ENCODE measurements around the gene PDCD1. TPM values are rescaled to one million over a fixed set of nuclear protein-coding genes. Genes with fewer than 3 reads are reported as not detected.

The PDCD1 gene
- total and polyA plus RNA-seq, 2 of the 13 experiments (the other 11 are each of a cell fraction or from before 2014, with no cell fraction given), result 0.04 TPM; not detected in 1

DNA sequence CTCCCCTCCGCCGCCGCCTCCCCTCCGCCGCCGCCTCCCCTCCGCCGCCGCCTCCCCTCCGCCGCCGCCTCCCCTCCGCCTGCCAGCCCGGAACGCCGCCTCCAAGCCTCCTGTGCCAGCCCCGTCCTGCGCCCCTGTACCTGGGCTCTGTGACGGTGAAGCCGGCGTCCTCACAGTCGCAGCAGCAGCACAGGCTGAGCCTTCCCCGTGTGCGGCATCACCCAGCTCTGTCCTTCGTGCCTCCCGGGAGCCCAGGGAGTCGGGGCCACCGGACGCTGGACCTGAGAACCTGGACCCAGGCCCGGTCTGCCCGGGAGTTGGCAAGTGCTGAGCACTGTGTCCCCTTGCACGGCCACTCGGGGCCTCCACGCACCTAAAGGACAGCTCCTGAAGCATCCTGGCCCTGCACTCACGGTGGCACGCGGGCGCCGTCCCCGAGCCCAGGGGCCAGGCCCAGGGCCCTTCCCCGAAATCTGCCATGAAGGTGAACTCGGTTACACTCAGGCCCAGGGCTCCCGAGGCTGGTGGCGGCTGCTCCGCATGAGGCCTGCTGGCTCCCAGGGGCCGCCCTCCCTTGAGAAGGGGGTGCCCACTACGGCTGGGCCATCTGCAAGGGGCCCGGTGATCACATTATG, 43.8 kb upstream of the PDCD1 start:
- ChIA-PET CTCF (ENCODE audit: low intra/inter-chr PET ratio, low total read pairs) (no interaction called here), POLR2A (no interaction called here)
- in situ Hi-C loops (cut with HindIII; ENCODE audit: extremely low pct_ligation_motif_present, low pct_unique_long_range_greater_than_20kb), result no loop called here
- H3K79me2 ChIP-seq (ENCODE audit: insufficient read depth, low read length), result no peaks in the 10 kb centered on the region
- H3K4me3 ChIP-seq (replicated peaks in 1 of 3; ENCODE audit: insufficient read depth in 1 of 3, low read depth in 2 of 3, low read length in 3 of 3), result no peak overlapping the region
- H3K9ac ChIP-seq (ENCODE audit: insufficient read depth, low read depth, low read length), result no peak overlapping the region
- H2AFZ ChIP-seq (ENCODE audit: low read length), result no peak overlapping the region
- DNase-seq (ENCODE audit: low spot score), result no peak
- BruUV-seq (replicated peaks), result no TSS peak
- no peak overlapping the region for H3K27ac ChIP-seq (ENCODE audit: extremely low read length, insufficient read depth, low read length)
- H3K36me3 ChIP-seq (replicated peaks in 1 of 2; ENCODE audit: control insufficient read depth in 1 of 2, insufficient read depth in 2 of 2, low read length in 2 of 2), result no peaks in the 10 kb centered on the region
- no peak overlapping the region for H3K4me2 ChIP-seq (ENCODE audit: low read depth, low read length)
- 73% methylated on average over 38 of the region's 48 CpGs for WGBS (ENCODE audit: low lambda C conversion rate)
- H3K4me1 ChIP-seq (ENCODE audit: insufficient read depth, low read length), result peaks cover 20% of the 10 kb centered on the region
- intact Hi-C loops (cut with micrococcal nuclease; ENCODE audit: unreplicated experiment), result no loop called here
- H3K9me3 ChIP-seq (ENCODE audit: low read length), result no peaks in the 10 kb centered on the region
- TF ChIP-seq JUNB (CRISPR knock-in tag; IDR thresholded peaks at IDR 0.05; ENCODE audit: borderline replicate concordance), result no peak
- no peak for TF ChIP-seq MBD4 (IDR thresholded peaks at IDR 0.05; ENCODE audit: borderline replicate concordance, low read length)
- no peak for TF ChIP-seq ZNF24 (IDR thresholded peaks at IDR 0.05)
- TF ChIP-seq GLMP (CRISPR knock-in tag; IDR thresholded peaks at IDR 0.05; ENCODE audit: borderline replicate concordance), result no peak
- TF ChIP-seq MLLT10 (CRISPR knock-in tag; IDR thresholded peaks at IDR 0.05), result no peak
- TF ChIP-seq NFE2L2 (IDR thresholded peaks at IDR 0.05; ENCODE audit: low read length), result no peak
- TF ChIP-seq SNAPC2 (CRISPR knock-in tag; IDR thresholded peaks at IDR 0.05), result no peak
- TF ChIP-seq RBAK (CRISPR knock-in tag; IDR thresholded peaks at IDR 0.05), result no peak
- no peak for TF ChIP-seq TMF1 (CRISPR knock-in tag; IDR thresholded peaks at IDR 0.05; ENCODE audit: low read depth)
- no peak for TF ChIP-seq CEBPB (IDR thresholded peaks at IDR 0.05; ENCODE audit: borderline replicate concordance, low read depth, low read length)
- TF ChIP-seq, protein P1, sequence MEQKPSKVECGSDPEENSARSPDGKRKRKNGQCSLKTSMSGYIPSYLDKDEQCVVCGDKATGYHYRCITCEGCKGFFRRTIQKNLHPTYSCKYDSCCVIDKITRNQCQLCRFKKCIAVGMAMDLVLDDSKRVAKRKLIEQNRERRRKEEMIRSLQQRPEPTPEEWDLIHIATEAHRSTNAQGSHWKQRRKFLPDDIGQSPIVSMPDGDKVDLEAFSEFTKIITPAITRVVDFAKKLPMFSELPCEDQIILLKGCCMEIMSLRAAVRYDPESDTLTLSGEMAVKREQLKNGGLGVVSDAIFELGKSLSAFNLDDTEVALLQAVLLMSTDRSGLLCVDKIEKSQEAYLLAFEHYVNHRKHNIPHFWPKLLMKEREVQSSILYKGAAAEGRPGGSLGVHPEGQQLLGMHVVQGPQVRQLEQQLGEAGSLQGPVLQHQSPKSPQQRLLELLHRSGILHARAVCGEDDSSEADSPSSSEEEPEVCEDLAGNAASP (CRISPR knock-in tag; IDR thresholded peaks at IDR 0.05; ENCODE audit: borderline replicate concordance), result no peak
- no peak for TF ChIP-seq ZNF44 (CRISPR knock-in tag; IDR thresholded peaks at IDR 0.05)
- no peaks in the 10 kb centered on the region for H4K20me1 ChIP-seq (ENCODE audit: insufficient read depth, low read length)
- peaks cover 18 to 75% of the 10 kb centered on the region in 2 experiments for H3K27me3 ChIP-seq (ENCODE audit: control insufficient read depth in 1 of 2, insufficient read depth in 2 of 2, low read length in 2 of 2)
- ATAC-seq, result no peak
- no peak for FAIRE-seq
